Stimulated activated CD8-positive, alpha-beta memory T cell treated with anti-CD3 and anti-CD28 coated beads, Interleukin-12 subunit alpha, Interleukin-12 subunit beta, amount 100 ng/mL, for 1 hour (primary cell): Measurements from ENCODE around the gene DHX57.
"Not testable (repeated sequence)": the region's sequence is repeated elsewhere in the genome, so short reads cannot be mapped to it uniquely, and the experiment has no call there.

Experiments
- DNase-seq: peaks from one replicate; pipeline ENCODE4 v3.0.0-alpha.2; 2020; ENCODE audit warnings: low read depth

The DHX57 gene

DNA sequence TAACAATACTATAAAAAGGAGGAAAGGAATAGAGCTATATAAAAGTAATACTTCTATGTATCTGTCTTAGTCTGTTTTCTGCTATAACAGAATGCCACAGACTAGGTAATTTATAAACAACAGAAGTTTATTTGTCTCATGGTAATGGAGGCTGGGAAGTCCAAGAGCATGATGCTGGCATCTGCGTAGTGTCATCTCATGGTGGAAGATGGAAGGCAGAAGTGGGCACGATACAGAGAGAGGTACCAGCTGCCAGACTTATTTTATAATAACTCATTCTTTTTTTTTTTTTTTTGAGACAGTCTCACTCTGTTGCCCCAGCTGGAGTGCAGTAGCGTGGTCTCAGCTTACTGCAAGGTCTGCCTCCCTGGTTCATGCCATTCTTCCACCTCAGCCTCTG is 4.3 kb downstream of the DHX57 start:
- DNase-seq = no peak

DNA sequence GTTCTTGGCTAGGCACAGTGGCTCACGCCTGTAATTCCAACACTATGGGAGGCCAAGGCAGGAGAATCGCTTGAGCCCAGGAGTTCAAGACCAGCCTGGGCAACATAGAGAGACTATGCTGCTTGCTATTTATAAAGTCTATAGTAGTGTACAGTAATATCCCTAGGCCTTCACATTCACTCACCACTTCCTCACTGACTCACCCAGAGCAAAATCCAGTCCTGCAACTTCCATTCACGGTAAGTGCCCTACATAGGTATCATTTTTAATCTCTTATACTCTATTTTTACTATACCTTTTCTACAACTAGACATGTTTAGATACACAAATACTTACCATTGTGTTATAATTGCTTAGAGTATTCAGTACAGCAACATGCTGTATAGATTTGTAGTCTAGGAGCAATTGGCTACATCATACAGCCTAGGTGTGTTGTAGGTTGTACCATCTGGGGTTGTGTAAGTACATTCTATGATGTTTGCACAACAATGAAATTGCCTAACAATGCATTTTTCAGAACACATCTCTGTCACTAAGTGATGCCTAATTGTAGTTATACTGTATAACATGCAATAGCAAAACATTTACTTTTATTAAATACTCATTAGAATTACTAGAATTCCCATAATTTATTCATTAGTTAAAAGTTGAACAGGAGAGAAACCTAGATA is 8.8 kb downstream of the DHX57 start:
- no peak for DNase-seq

DNA sequence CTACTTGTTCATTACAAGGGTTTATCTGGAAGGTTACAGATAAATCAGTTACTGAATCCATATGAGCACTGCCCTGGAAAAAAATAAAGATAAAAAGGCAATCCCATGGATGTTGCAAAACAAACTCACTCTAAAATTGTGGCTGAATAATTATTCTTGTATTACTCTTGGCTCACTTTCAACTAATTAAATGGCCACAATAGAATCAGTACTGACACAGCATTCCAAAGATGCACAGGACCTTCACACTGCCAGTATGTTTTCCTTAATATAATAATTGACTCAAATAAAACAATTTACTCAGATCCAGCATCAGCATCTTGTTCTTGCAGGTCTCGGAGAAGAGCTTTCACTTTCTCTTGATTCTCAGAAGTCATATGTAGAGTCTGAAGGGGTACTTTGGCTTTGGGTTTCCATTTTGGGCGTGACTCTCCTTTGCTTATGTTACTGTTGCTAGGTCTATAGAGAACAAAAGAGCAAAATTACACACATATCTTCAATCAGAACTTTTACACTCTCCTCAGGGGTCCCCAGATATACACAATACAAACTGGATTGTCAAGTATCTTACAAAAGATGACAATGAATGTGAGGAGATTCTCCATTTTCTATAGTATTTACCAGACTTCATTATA is 12.6 kb downstream of the DHX57 start:
- no peak for DNase-seq

DNA sequence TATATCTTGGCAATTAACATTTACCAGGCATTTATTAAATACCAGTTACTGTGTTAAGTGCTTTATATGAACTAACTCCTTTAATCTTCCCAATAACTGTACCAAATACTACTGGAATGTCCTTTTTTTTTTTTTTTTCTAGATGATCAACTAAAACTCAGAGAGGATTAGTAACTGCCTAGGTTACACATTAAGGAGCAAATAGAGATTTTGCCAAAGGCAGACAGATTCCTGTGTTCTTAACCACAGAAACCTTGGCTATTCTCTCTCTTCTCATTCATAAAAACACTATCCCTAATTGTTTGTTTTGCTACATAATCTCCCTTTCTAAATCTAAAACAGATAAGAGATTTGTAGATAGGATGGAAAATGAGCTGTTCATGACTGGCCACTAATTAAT is 13.3 kb downstream of the DHX57 start:
- no peak for DNase-seq

DNA sequence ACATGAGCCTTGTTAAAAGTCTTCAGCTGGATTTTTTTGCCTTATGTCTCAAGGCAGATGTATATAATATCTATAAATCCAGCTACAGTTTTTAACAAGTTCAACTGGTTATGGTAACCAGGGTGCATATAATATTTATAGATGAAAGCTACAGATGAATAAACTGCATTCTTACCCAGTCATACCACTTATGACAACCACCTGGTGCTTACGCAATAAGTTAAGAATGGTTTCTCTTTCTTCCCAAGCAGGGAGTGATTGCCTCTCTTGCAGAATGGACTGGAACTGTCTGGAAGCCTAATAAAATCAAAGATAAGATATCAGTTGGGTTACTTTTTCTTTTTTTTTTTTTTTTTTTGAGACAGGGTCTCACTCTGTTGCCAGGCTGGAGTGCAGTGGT is 19.6 kb downstream of the DHX57 start:
- no peak for DNase-seq

DNA sequence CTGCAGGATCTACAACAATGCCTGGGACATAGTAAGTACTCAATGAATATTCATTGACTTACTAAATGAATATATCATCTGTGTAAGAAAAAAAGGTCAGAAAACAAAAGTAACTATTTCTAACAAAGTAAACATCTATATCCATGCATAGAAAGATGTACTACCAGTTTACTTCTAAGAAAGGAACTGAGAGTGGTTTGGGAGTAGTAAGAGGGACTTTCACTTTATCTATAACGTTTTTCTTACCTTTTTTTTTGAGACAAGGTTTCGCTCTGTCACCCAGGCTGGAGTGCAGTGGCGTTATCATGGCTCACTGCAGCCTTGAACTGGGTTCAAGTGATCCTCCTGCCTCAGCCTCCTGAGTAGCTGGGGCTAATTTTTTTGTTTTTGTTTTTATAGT is 25.7 kb downstream of the DHX57 start:
- no peak for DNase-seq

DNA sequence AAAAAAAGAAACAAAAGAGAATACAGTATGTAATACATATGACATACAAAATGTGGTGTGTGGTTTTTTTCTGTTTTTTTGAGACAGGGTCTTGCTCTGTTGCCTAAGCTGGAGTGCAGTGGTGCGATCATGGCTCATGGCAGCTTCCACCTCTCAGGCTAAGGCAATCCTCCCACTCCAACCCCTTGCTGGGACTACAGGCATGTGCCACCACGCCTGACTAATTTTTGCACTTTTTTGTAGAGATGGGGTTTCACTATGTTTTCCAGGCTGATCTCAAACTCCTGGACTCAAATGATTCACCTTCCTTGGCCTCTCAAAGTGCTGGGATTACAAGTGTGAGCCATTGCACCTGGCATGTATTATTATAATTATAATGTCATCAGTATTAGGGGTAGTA is 38.9 kb downstream of the DHX57 start:
- no peak for DNase-seq

DNA sequence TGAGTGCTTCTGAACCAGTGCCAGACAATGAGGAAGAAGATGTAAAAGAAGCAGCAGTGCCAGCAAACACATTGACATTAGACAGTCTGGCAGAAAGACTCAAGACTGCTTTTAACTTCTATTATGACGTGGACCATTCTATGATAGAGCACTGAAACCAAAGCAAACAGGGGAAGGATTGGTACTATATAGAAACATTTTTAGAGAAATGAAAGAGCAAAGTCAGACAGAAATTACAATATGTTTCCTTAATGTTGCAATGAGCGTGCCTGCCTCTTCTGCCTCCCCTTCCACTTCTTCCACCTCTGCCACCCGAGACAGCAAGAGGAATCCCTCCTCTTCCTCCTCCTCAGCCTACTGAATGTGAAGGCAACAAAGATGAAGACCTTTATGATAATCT is 39.7 kb downstream of the DHX57 start:
- DNase-seq = no peak

DNA sequence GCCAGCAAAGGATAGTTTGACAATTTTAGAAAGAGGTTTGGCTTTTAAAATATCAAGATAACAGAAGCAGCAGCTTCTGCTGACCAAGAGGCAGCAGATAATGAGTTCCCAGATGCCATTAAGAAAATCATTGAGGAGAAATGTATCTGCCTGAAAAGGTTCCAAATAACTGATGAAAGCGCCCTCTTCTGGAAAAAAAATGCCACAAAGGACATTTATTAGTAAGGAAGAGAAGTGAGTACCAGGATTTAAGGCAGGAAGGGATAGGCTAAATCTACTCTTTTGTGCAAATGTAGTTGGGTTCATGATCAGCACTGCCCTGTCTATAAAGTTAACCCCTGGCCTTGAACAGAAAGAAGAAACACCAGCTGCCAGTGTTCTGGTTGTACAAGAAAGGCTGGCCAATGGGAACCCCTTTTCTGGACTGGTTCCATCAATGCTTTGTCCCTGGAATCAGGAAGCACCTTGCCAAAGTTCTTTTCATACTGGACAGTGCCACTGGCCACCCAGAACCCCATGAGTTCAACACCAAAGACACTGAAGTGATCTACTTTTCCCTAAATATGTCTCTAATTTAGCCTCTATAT is 40.6 kb downstream of the DHX57 start:
- no peak for DNase-seq

DNA sequence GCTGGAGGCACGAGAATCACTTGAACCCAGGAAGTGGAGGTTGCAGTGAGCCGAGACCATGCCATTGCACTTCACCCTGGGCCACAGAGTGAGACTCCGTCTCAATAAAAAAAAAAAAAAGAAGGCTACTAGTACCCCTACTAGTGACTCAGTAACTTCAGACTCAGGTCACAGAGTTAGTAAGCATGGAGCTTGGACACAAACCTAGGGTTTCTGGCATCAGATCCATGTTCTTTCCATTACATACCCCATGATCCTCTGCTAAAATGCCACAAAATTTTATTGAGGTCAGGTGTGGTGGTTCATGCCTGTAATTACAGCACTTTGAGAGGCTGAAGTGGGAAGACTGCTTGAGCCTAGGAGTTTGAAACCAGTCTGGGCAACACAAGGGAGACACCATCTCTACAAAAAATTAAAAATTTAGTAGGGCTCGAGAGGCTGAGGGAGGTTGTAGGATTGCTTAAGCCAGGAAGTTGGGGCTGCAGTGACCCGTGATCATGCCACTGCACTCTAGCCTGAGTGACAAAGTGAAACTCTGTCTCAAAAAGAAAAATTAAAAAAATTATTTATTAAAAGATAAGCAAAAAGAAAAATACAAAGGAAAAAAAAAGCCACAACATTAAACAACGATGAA is 45.1 kb downstream of the DHX57 start:
- no peak for DNase-seq

DNA sequence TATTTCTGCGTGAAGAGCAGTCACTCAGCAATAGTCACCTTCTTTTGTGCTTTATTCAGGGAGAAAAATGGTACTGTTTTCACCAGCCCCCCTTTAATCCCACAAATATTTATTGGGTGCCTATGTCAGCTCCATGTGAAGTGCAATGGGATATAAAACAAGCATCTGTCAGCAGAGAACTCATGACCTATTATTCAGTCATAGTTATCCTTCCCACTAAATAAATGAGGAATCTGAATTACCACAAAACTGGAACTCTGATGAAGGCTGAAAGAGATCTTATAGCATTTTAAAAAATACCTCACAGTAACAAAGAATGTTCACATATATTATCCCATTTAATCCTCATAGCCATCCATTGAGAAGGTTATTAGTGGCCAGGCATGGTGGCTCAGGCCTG is 45.8 kb downstream of the DHX57 start:
- DNase-seq = no peak

DNA sequence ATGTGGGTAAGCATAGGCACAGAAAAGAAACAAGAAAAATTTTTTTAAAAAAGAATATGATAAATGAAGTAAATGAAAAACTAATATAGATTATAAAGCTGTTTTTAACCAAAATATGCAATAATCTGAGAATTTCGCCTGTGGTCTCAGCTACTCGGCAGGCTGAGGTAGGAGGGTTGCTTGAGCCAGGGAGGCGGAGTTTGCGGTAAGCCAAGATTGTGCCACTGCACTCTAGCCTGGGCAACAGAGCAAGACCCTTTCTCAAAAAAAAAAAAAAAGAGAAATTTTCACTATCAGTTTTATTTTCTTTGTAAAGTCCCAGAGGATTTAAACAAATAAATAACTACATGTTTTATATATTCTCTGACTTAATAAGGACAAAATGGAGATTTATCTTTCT is 47.3 kb downstream of the DHX57 start:
- DNase-seq = no peak

DNA sequence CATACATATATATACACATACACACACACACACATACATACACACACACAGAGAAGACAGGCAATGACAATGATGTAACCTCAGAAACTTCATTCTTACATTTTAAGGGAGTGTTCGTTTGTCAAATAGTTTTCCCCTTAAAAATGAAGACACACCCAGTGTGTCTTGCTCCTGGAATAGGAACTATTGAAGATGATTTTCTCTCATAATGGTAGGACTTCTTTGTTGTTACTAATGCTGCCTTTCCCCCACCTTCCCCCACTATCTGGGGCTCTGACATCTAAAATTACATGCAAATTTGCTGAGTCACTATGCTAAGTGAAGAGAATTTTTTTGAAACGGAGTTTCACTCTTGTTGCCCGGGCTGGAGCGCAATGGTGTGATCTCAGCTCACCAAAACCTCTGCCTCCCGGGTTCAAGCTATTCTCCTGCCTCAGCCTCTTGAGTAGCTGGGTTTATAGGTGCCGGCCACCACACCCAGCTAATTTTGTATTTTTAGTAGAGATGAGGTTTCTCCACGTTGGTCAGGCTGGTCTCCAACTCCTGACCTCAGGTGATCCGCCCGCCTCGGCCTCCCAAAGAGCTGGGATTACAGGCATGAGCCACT is 48.1 kb downstream of the DHX57 start:
- DNase-seq = not testable (repeated sequence)

DNA sequence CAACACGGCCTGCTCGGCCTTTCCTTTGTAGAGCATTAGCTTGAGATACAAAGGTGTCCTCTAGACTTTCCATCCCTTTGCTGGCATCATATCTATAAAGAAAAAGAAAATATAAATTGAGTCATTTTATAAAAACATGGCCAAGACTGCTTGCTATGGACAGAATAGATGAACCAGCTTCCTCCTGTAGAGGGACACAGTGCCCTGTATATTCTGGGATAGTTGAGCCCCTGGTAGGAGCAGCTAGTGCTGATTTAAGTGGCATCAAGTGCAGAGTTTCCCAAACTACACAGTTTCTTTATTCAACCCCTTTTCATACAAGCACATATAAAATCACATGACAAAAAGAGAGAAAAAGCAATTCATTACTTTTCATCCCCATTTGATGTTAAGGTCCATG is 49.8 kb downstream of the DHX57 start:
- DNase-seq = no peak

DNA sequence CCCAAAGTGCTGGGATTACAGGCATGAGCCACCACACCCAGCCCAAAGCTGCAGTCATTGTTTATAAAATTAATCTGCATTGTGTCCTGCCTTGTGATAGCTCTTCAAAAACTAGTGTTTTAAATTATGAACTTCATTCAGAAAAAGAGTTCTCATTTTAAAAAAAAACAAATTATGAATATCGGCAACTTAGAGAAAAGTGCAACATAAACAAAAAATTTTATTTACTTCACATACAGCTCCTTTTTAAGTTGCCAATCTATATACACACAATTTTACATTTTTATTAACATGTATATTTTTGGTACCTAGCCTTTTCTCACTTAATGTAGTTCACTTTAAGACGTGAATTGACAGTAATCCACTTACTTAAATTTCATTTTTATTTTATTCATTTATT is 50.8 kb downstream of the DHX57 start:
- DNase-seq = no peak

DNA sequence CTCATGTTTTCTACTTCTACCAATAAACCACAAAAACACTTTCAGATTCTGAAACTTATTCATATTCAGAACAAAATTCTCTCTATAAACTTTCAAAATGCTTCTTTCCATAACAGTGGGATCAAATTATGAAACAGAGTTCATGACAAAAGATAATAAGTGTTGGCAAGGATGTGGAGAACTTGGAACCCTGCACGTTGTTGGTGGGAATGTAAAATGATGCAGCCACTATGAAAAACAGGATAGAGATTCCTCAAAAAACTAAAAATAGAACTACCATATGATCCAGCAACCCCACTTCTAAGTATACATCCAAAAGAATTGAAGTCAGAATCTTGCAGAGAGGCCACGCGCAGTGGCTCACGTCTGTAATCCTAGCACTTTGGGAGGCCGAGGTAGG is 52.3 kb downstream of the DHX57 start:
- DNase-seq = no peak

DNA sequence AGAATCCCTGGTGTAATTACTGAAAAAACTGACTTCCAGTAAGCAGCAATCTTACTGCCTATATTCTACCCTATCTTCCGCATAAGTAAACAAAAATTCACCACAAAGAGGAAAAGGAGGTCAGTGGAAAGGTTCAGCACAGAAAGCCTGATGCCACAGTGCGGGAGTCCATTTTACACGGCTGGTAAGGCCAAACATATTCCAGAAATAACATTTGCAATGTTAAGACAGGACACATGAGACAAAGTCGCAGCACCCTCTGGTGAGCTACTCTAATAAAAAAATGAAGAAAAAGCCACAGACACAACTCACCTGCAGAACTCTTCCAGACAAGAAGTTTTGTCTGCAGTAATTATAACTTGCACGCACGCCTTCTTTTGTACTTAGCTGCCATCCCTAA is 57.2 kb downstream of the DHX57 start:
- no peak for DNase-seq

DNA sequence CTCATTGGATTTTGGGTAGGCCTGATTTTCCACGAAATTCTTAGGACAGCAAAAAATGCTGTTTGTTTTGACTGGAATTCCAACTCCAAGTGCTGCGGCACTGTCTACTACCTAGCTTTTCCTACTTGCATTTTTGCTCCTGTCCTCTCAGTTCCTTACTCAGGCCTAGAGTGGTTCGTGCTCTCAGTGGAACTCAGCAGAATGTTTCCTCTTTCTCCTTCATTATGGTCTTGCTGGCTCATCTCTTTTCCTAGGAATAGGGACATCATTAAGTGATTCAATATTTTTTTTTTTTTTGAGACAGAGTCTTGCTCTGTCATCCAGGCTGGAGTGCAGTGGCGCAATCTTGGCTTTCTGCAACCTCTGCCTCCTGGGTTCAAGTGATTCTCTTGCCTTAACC is 59.8 kb downstream of the DHX57 start:
- DNase-seq = no peak

DNA sequence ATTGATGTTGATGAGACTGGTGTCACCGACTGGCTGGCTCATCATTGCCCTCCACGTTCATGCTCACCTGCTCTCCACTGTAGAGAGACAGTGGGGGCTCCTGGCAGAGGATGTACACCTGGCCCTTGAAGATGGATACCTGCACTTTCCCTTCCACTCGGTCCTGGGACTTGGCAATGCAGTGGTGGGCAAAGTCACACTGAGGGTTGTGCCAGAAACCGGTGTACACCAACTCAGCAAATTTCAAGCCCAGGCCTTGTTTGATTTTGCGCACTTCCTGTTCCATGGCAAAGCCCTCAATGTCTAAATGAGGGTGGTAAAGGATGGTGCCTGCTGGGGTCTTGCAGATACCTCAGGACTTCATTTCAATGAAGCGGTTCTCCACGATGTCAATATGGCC is 65.2 kb downstream of the DHX57 start:
- DNase-seq = no peak

DNA sequence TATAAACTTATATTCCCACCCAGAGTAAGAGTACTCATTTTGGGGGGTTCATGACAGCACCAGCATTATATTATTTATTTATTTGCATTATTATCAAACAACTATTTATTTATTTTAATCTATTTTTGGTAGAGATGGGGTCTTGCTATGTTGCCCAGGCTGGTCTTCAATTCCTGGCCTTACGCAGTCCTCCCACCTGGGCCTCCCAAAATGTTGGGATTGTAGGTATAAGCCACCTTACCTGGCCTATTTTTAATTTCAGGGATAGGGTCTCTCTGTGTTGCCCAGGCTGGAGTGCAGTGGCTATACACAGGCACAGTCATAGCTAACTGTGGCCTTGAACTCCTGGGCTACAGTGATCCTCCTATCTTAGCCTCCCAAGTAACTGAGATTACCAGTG is 67.1 kb downstream of the DHX57 start:
- no peak for DNase-seq

DNA sequence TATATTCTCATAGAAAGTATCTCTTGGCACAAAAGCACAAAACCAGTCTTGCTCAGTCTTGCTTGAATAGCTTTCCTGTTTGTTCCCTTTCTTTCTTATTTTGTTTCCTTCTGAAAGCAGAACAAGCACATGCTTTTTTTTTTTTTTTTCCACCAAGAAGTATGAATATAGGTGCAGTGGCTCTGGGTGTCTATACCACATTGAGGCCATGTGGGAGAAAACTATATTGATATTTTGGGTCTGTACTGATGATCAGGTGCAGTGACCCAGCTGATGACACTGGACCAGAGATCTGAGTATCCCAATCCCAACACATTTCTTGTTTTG is 69.0 kb downstream of the DHX57 start:
- no peak for DNase-seq

DNA sequence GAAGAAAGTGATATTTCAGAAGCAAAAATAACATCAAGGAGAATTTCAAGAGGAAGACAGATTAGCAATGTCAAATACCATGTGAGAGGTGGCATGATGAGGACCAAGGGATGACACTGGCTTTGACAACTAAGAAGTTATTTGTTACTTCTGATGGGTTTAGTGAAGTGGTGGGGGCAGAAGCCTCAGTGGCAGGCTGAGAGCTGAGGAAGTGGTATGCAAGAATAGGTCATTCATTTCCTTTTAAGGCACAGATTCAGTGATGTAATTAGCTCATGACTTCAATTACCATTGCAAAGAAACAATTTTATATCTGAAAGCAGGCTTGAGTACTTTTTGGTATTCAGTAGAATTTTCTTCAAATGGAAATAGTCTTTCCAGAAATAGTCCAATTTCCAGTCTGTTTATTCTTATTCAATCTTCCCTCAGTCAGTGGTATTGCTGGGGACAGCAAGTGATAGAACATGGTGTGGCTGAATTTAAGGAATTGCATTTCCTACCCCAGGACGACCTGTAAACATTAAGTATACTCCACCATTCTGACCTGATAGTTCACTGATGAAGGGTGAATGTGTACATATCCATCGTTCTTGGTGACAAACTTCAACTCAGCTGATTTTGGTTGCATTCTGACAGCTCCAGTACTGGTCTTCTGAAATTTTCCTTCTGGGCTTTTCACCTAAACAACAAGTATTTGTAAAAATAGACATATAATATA is 69.6 kb downstream of the DHX57 start:
- no peak for DNase-seq

DNA sequence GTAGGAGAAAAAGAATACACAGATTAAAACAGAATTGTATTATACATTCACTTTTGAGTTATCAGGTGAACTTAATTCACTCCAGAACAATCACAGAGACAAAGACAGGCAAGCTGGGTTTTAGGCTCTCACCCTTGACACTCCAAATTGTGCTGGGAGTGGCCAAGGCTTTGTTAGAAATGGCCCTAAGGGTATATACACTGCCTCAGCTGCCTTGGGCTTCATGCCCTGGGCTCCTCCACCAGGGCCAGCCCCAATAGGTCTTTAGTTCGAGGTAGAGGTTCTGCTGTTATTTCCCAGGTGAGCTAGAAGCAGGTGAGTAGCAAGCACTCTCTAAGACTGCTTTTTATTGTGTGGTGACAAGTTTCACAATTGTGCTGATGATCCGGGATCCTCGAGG is 77.8 kb downstream of the DHX57 start:
- no peak for DNase-seq
